DOHH2 (cell line): Measurements from ENCODE around the gene DSCAML1.

ENCODE experiments used
- CTCF ChIP-seq: fragments of 200-600 bp; sonication (generic); IDR thresholded peaks from one replicate; pipeline ENCODE4 v1.5.1; 2014; ENCODE audit warnings: antibody characterized with exemption, mild to moderate bottlenecking, low read depth, low read length; ENCODE audit not compliant: poor library complexity, severe bottlenecking
- EZH2phosphoT487 ChIP-seq: fragments of 200-600 bp; sonication (generic); IDR thresholded peaks from 2 replicates; pipeline ENCODE4 v1.6.1; 2017; ENCODE audit warnings: borderline replicate concordance, mild to moderate bottlenecking, antibody characterized with exemption, low read length, moderate library complexity, mixed read lengths

DNA sequence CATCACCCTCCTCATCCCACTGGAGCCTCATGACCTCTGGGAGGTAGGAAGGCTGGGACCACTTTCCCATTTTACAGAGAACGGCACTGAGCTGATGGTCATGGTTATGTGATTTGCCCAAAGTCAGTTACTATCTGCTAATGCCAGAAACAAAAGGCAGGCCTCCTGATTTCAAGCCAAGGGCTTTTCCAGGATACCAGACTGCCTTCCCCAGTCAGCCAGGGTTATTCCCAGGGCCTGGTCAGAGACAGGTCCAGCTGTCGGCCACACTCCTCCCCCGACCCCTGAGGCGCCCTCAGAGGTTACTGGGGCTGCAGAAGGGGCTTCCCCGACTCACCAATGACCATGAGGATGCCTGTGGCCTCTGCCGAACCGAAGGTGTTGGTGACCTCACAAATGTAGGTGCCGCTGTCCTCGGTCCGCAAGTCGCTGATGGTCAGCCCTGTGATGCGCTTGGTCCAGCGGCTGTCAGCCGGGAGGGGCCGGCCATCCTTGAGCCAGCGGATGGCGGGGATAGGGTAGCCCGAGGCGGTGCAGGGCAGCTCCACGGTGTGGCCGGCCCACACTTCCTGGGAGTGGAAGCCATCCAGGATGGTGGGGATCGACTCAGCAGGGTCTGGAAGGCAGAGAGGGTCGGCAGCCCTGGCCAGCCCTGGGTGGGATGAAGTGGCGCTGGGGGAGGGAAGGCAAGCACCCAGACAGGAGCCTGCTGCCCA lies 272.4 kb downstream of the DSCAML1 start:
- no peak for TF ChIP-seq CTCF
- TF ChIP-seq EZH2phosphoT487, result no peak
